GM12874 (cell line): ENCODE results near the gene ZNF502.

Source experiments
- CTCF ChIP-seq: IDR thresholded peaks from 2 replicates; pipeline ENCODE4 v1.5.1; 2011; ENCODE audit warnings: low read depth, mild to moderate bottlenecking, control low read depth, low read length, moderate library complexity; ENCODE audit not compliant: insufficient read depth

The ZNF502 gene

GRCh38 chr3:44682182-44682896 is 30.1 kb upstream of the ZNF502 start:
- TF ChIP-seq CTCF = no peak

- no peak for TF ChIP-seq CTCF
Measured at GRCh38 chr3:44685128-44685800, 27.2 kb upstream of the ZNF502 start.

DNA sequence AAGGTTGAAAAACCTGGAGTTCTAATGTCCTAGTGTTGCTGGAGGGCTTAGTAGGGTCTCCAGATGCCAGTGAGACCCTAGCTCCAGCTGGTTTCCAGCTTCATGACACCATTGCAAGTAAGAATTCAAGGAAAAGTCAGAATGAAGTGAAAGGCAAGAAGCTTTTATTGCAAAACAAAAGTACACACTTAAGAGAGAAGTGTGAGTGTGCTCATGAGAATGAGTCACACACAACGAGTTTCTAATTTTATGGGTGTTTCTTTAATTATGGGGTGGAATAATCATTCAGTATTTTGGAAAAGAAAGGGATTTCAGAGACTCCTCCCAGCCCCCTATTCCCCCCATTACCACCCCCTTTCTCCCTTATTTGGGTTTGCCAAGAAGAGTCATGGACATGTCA is 24.6 kb upstream of the ZNF502 start:
- TF ChIP-seq CTCF = no peak

DNA sequence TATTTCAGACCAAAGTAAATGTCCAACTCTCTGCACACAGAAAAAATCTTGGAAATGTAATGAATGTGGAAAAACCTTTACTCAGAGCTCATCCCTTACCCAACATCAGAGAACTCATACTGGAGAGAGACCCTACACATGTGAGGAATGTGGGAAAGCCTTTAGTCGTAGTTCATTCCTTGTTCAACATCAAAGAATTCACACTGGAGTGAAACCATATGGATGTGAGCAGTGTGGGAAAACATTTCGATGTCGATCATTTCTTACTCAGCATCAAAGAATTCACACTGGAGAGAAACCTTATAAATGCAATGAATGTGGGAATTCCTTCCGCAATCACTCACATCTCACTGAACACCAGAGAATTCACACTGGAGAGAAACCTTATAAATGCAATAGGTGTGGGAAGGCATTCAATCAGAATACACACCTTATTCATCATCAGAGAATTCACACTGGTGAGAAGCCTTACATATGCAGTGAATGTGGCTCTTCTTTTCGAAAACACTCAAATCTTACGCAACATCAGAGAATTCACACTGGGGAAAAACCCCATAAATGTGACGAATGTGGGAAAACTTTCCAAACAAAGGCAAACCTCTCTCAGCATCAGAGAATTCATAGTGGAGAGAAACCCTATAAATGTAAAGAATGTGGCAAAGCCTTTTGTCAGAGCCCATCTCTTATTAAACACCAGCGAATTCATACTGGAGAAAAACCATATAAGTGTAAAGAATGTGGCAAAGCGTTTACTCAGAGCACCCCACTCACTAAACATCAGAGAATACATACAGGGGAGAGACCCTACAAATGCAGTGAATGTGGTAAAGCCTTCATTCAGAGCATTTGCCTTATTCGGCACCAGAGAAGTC is 9.0 kb downstream of the ZNF502 start:
- TF ChIP-seq CTCF = no peak

DNA sequence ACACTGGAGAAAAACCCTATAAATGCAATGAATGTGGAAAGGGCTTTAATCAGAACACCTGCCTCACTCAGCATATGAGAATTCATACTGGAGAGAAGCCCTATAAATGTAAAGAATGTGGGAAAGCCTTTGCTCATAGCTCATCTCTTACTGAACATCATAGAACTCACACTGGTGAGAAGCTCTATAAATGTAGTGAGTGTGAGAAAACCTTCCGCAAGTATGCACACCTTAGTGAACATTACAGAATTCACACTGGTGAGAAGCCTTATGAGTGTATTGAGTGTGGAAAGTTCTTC is 9.6 kb downstream of the ZNF502 start:
- no peak for TF ChIP-seq CTCF

- no peak for TF ChIP-seq CTCF
Measured at GRCh38 chr3:44729384-44729910, 17.0 kb downstream of the ZNF502 start, which contains the start of gene ZNF501. ZNF501 (plus strand) TSS chr3:44729635; CDS start chr3:44734422, 4,787 bp downstream.

GRCh38 chr3:44734646-44735168 is 22.2 kb downstream of the ZNF502 start:
- no peak for TF ChIP-seq CTCF
